HEK293T (cell line): Measurements from ENCODE around the gene ID2.

Experiments used
- ELF4 ChIP-seq: fragments of 450-650 bp; IDR thresholded peaks from 2 replicates; pipeline ENCODE4 v1.6.1; 2017; ENCODE audit warnings: antibody characterized with exemption
- FOXA1 ChIP-seq: fragments of 450-650 bp; IDR thresholded peaks from 2 replicates; pipeline ENCODE4 v1.6.1; 2016; ENCODE audit warnings: mild to moderate bottlenecking
- FOXM1 ChIP-seq: fragments of 450-650 bp; IDR thresholded peaks from 2 replicates; pipeline ENCODE4 v1.6.1; 2017; ENCODE audit warnings: mild to moderate bottlenecking, borderline replicate concordance
- HDGF ChIP-seq: fragments of 450-650 bp; IDR thresholded peaks from 2 replicates; pipeline ENCODE4 v1.6.1; 2017; ENCODE audit warnings: antibody characterized with exemption, borderline replicate concordance
- L3MBTL2 ChIP-seq: fragments of 450-650 bp; conservative IDR thresholded peaks from 2 replicates; pipeline ENCODE4 v1.6.1; 2016; ENCODE audit warnings: mild to moderate bottlenecking
- LEF1 ChIP-seq: fragments of 450-650 bp; IDR thresholded peaks from 2 replicates; pipeline ENCODE4 v1.6.1; 2017; ENCODE audit warnings: mild to moderate bottlenecking, borderline replicate concordance
- PKNOX1 ChIP-seq: fragments of 450-650 bp; IDR thresholded peaks from 2 replicates; pipeline ENCODE4 v1.6.1; 2016
- SP1 ChIP-seq: fragments of 450-650 bp; IDR thresholded peaks from 2 replicates; pipeline ENCODE4 v1.6.1; 2017

GRCh38 chr2:8666581-8666980 lies 15.3 kb upstream of the ID2 start:
- TF ChIP-seq LEF1 (no peak), PKNOX1 (no peak), SP1 (no peak), FOXA1 (no peak), FOXM1 (no peak), L3MBTL2 (no peak), HDGF (no peak), ELF4 (no peak)
